Measurements from ENCODE around the gene MRPL24. TPM values are rescaled to one million over a fixed set of nuclear protein-coding genes. Genes with fewer than 3 reads are reported as not detected.

Gene MRPL24
- total and polyA plus RNA-seq, 2 of the 8 experiments (the other 6 are each of a cell fraction or from before 2014, with no cell fraction given): 29.7 to 35.2 TPM

- TF ChIP-seq USF2 (IDR thresholded peaks at IDR 0.05; ENCODE audit: low read length) (no peak), CHD2 (IDR thresholded peaks at IDR 0.05; ENCODE audit: low read length) (peak; percentile 64; the same call in 1 of the 2 replicates), POLR2A (IDR thresholded peaks at IDR 0.05; ENCODE audit: control extremely low read depth in 1 of 2, low read depth in 2 of 2, low read length in 2 of 2) (peak in 1 of 2 experiments; percentile 78; a peak in 2 of 3 replicates), SRF (IDR thresholded peaks at IDR 0.05; ENCODE audit: low read depth, low read length) (no peak), HDAC6 (IDR thresholded peaks at IDR 0.05; ENCODE audit: low read depth, low read length) (no peak), BCL11A (IDR thresholded peaks at IDR 0.05; ENCODE audit: low read depth in 2 of 2, low read length in 2 of 2) (no peak), POU5F1 (IDR thresholded peaks at IDR 0.05; ENCODE audit: low read depth, low read length) (0 out of 2 replicates have a peak, but pooled peaks have one; percentile 55), BACH1 (IDR thresholded peaks at IDR 0.05; ENCODE audit: low read length) (peak; percentile 41; the same call in 1 of the 2 replicates), SIRT6 (IDR thresholded peaks at IDR 0.05; ENCODE audit: low read length) (no peak), SIN3A (conservative IDR thresholded peaks at IDR 0.05 in 1 of 2, IDR thresholded peaks at IDR 0.05 in 1 of 2; ENCODE audit: low read depth in 1 of 2, low read length in 2 of 2) (peak in 1 of 2 experiments; percentile 83; a peak in 2 of 4 replicates), TEAD4 (IDR thresholded peaks at IDR 0.05; ENCODE audit: low read depth, low read length) (no peak)
These were observed 47.7 kb downstream of the MRPL24 start (continued) for GRCh38 chr1:156692925-156693847.

Measured in H1 (cell line).